AG04450 (cell line): Measurements from ENCODE around the gene TMPRSS6. TPM values are rescaled to one million over a fixed set of nuclear protein-coding genes. Genes with fewer than 3 reads are reported as not detected.

Experiments
- CTCF ChIA-PET: fragments of 300-600, 350-600 bp; formaldehyde crosslinking; extraction: SDS; loops from one replicate; lab custom pipeline; 2022; ENCODE audit warnings: antibody characterized with exemption, inconsistent platforms; lab: Charles Lee
- POLR2A ChIA-PET: fragments of 350-600 bp; formaldehyde crosslinking; extraction: SDS; loops from one replicate; lab custom pipeline; 2021; ENCODE audit warnings: antibody characterized with exemption, inconsistent platforms; lab: Yijun Ruan, JAX
- DNase-seq: peaks from one replicate; pipeline ENCODE4 v3.0.0-alpha.2; 2011; ENCODE audit warnings: low read depth, low spot score
- H3K27ac ChIP-seq: one replicate; pipeline ENCODE4 v1.5.1; 2012; ENCODE audit warnings: low read depth, low read length, control low read depth
- H3K27me3 ChIP-seq: one replicate; pipeline ENCODE4 v1.6.0; 2012; ENCODE audit warnings: low read length; ENCODE audit not compliant: control insufficient read depth, insufficient read depth
- H3K4me3 ChIP-seq: 2 replicates; pipeline ENCODE4 v1.5.1; 2011; ENCODE audit warnings: mild to moderate bottlenecking, low read depth, low read length, control low read depth
- H3K9me3 ChIP-seq: 2 replicates; pipeline ENCODE4 v1.5.1; 2012; ENCODE audit warnings: low read length; ENCODE audit not compliant: control insufficient read depth, insufficient read depth
- CTCF ChIP-seq: IDR thresholded peaks from 2 replicates; pipeline ENCODE4 v1.5.1; 2011; ENCODE audit warnings: low read depth, low read length, control low read depth, inconsistent platforms
- polyA plus RNA-seq: library from polyadenylated mRNA; depleted of rRNA; stranded (reverse); fragments of >200 nt; gene quantifications from 2 replicates; pipeline ENCODE4 v1.2.3, GENCODE V29; 2011

Gene TMPRSS6
- polyA plus RNA-seq, 1 experiment = not detected

GRCh38 chr22:37065961-37066360 lies 43.6 kb downstream of the TMPRSS6 start:
- Histone ChIP-seq H3K4me3 (no peak overlapping the region), H3K27me3 (peaks cover 32% of the 10 kb centered on the region), H3K9me3 (no peaks in the 10 kb centered on the region), H3K27ac (no peak overlapping the region)
- DNase-seq = no peak
- TF ChIP-seq CTCF = no peak
- CTCF ChIA-PET = no interaction called here
- POLR2A ChIA-PET = no interaction called here

GRCh38 chr22:37065180-37065579 lies 44.3 kb downstream of the TMPRSS6 start:
- ChIA-PET POLR2A (no interaction called here), CTCF (no interaction called here)
- H3K4me3 ChIP-seq = no peak overlapping the region
- no peak for DNase-seq
- H3K9me3 ChIP-seq = no peaks in the 10 kb centered on the region
- TF ChIP-seq CTCF = no peak
- H3K27me3 ChIP-seq = peaks cover 25% of the 10 kb centered on the region
- no peak overlapping the region for H3K27ac ChIP-seq

GRCh38 chr22:37064553-37064952 lies 45.0 kb downstream of the TMPRSS6 start:
- DNase-seq = no peak
- ChIA-PET CTCF (no interaction called here), POLR2A (no interaction called here)
- H3K4me3 ChIP-seq = no peak overlapping the region
- no peaks in the 10 kb centered on the region for H3K9me3 ChIP-seq
- H3K27me3 ChIP-seq = peaks cover 19% of the 10 kb centered on the region
- no peak for TF ChIP-seq CTCF
- no peak overlapping the region for H3K27ac ChIP-seq

- no peak overlapping the region for H3K27ac ChIP-seq
- H3K27me3 ChIP-seq = peaks cover 12% of the 10 kb centered on the region
- ChIA-PET POLR2A (no interaction called here), CTCF (no interaction called here)
- no peak for TF ChIP-seq CTCF
- no peak overlapping the region for H3K4me3 ChIP-seq
- no peak for DNase-seq
- H3K9me3 ChIP-seq = no peaks in the 10 kb centered on the region
These were observed 45.8 kb downstream of the TMPRSS6 start for GRCh38 chr22:37063431-37064420.

GRCh38 chr22:37062702-37063381 lies 46.7 kb downstream of the TMPRSS6 start:
- DNase-seq = no peak
- no peak overlapping the region for H3K4me3 ChIP-seq
- ChIA-PET POLR2A (no interaction called here), CTCF (no interaction called here)
- peaks cover 3% of the 10 kb centered on the region for H3K27me3 ChIP-seq
- no peak for TF ChIP-seq CTCF
- H3K9me3 ChIP-seq = no peaks in the 10 kb centered on the region
- H3K27ac ChIP-seq = no peak overlapping the region
